T47D (cell line): ENCODE measurements around the gene CARD19.

Experiments
- DNase-seq, 2 experiments: peaks; one replicate each; pipeline versions ENCODE4 v3.0.0 to v3.0.0-alpha.2; 2011 to 2012; ENCODE audit warnings: low read depth in 1 of 2, low spot score in 1 of 2
- JUND ChIP-seq: IDR thresholded peaks from 2 replicates; pipeline ENCODE4 v1.6.1; 2012; ENCODE audit warnings: low read depth
- in situ Hi-C: cut with HindIII; loops from 2 replicates; pipeline ENCODE4 v1.10.0; 2016; ENCODE audit warnings: low sequenced_read_pairs, low pct_unique_long_range_greater_than_20kb

CARD19 gene

GRCh38 chr9:93058355-93059010 lies 37.5 kb upstream of the CARD19 start, which contains the start of gene SUSD3:
Gene SUSD3 (plus strand): TSS chr9:93058701. CDS start chr9:93058743, 42 bp downstream.
- no peak for TF ChIP-seq JUND
- DNase-seq = peak; percentile 51 to 86
- in situ Hi-C loops = no loop called here

DNA sequence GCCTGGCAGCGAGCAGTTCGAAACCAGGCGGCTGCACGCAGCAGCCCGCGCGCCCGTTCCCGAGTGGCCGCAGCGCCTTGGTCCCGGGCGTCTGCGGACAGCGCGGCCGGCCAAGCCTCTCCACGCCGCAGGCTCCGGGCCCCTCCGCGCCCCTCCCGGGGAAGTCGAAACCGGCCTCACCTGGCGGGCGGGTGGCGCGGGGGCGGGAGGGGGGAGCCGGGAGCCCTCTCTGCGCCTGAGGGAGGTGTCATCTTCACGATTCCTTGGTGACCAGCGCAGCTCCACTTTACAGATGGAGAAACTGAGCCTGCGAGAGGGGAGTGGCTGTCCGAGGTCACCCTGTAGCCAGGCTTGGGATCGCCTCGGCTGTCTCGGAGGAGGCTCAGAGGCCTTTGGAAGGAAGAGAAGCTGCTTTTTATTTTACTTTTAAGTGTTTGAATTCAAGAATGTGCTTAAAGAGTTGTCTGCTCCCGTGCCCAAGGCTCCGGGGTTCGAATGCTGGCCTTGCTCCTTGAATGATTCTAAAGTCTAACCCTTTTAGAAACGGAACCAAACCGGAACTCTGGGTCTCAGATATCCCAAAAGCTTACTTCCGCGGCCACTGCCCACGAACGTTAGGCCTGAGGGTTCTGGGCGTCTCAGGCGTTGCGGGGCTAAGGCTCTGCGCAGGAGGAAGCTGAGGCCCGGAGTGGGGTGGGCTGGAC lies 36.9 kb upstream of the CARD19 start:
- TF ChIP-seq JUND = no peak
- in situ Hi-C loops = no loop called here
- DNase-seq = peak in 1 of 2 experiments; percentile 32

DNA sequence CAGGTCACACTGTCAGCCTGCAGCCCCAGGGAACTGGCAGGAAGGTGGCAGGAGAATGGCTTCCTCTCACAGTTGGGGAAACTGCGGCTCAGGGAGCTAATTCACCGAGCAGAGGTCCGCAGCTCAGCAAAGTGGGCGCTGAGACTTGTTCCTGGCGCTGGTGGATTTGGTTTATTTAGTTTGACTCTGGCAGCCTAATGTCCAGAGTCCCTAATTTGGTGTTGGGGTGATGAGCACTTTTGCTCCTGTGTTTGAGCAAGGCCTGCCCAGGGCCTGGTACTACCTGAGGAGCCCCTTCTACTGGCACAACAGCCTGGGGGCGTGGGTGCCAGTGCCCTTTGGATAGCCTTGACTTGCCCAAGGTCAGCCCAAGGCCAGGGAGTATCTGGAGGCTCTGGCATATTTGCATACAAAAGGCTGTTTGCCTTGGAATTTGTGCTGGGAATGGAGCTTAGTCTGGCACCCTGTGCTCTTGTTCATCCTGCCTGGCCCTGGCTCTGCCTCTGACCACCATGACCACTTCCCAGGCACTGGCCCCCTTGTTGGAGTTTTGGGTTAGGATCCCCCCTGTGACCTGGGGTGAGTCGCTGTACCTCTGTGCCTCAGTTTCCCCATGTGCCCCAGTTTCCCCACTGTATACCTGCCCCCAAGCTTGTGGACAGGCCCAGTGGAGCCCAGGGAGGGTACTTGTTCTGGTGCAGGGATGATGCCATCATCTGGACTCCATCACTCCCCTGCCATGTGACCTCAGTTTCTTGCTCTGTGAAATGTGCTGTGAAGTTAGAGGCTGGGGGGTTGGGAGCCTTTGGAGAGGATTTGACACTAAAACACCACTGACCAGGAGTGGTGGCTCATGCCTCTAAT lies 36.1 kb upstream of the CARD19 start:
- no peak for DNase-seq
- in situ Hi-C loops = no loop called here

GRCh38 chr9:93060746-93061259 lies 35.2 kb upstream of the CARD19 start:
- no peak for TF ChIP-seq JUND
- in situ Hi-C loops = no loop called here
- DNase-seq = no peak

More for the DNA sequence above, 36.1 kb upstream of the CARD19 start:
- no peak for TF ChIP-seq JUND

GRCh38 chr9:93061260-93061751 lies 34.7 kb upstream of the CARD19 start:
- in situ Hi-C loops = no loop called here
- no peak for DNase-seq
- TF ChIP-seq JUND = no peak

DNA sequence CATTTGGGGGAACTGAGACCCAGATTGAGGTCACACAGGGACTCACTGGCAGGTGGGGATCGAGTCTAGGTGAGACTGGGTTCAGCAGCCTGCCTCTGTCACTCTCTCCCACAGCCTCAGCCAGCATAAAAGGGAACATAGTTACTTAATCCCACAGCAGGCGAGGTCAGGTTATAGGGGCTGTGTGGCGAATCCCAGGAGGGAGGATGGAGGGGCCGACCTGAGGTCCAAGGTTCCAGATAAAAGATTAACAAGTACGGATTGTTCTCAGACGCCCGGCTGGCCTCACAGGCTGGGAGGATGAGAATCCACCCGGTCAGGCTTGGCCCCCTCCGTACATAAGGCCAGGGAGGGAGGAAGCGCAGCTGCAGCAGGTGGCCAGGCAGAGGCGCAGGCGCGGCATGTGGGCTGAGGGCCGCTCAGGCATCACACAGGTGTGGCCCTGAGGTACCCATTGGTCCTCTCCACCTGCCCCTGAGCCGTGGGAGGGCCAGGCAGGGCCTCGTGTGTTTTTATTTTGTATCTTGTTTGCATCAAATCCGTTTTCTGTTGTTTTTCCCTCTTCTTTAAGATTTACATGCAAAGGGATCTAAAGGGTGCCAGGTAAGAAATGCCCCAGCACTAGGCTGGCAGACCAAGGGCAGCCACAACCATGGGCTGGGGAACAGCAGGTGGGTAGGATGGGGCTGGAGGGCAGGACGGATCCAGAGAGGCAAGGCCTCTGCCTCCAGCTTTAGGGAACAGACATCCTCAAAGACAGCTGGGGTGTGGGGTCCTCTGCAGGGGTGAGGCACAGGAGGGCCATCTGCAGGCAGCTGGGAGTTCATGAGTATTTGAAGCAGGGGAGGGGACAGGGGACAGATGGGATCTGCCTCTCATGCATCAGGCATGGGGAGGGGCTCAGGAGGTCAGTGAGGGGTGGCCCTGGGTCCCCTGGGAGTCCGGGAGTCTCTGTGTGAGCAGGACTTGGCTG lies 33.9 kb upstream of the CARD19 start:
- in situ Hi-C loops = no loop called here
- peak in 1 of 2 experiments; percentile 29 for DNase-seq
- no peak for TF ChIP-seq JUND

DNA sequence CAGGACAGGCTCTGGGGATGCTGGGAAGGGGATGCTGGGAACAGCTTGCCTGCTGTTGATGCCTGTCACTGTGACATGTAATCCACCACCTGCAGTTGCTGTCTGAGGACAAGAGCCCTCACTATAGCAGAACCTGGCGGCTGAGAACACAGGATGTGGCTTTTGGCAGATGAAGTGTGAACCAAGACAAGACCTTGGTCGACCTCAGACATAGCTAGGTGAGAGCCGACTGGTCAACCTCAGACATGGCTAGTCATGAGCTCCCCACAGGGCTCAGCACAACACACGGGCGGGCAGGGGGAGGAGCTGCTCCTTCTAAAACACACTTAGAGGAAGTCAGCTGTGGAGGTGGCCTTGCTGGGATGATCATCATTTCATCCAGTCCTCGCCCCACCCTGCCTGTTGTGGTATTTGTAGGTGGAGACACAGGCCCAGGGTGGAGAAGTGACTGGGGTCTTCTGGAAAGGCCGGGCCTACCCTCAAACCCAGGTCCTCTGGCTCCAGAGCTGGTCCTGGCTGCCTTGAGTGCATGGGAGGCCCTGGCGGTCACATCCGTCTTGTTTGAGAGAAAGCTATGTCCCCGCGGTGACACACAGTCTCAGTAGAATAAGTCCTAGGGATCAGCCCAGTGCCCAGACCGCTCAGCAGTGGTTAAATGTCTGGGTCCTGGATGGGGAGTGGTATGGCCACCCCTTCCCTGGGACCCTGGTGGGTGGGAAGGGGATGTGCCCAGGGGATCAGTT lies 31.5 kb upstream of the CARD19 start:
- in situ Hi-C loops = no loop called here
- no peak for DNase-seq
- TF ChIP-seq JUND = no peak

DNA sequence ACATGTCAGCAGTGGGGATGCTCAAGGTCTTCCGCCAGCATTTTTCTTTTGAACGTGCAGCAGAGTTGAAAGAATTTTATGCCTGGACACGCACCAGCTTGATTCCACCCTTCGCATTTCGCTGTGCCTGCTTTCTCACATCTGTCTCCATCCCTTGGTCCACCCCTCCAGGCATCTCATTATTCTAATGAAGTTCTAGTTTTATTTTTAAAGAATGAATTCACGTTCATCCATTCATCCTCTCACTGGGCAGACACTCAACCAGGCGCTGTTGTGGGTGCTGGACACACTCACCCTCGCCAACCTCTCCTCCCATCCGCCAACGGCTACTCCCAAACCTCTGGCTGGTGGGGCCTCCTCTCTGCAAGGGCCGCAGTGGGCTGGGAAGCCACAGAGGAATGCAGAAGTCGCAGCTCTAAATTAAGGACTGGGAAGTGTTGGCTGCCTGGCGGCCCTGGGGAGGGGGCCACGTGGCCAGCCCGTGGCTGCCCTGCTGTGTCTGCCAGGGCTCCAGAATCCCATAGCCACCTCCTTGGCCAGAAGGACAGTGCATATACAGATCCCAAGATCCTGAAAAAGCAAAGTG lies 30.8 kb upstream of the CARD19 start:
- no peak for DNase-seq
- no peak for TF ChIP-seq JUND
- in situ Hi-C loops = no loop called here

- DNase-seq = no peak
- in situ Hi-C loops = no loop called here
- TF ChIP-seq JUND = no peak
Measured at GRCh38 chr9:93066978-93067603, 28.9 kb upstream of the CARD19 start.

GRCh38 chr9:93068956-93069355 lies 27.1 kb upstream of the CARD19 start:
- no peak for TF ChIP-seq JUND
- DNase-seq = no peak
- in situ Hi-C loops = no loop called here
